Suprapubic skin (tissue), 4 donors: ENCODE results near the gene ZBTB20. TPM values are rescaled to one million over a fixed set of nuclear protein-coding genes. Genes with fewer than 3 reads are reported as not detected.

ENCODE experiments used
- DNase-seq, 2 donors: peaks; one replicate each; pipeline ENCODE4 v3.0.0-alpha.2; 2019; ENCODE audit warnings: low spot score in 2 of 2
- H3K27ac ChIP-seq: fragments of 200-600 bp; sonication (generic); one replicate; pipeline ENCODE4 v1.5.1; 2019
- H3K27me3 ChIP-seq: fragments of 200-600 bp; sonication (generic); one replicate; pipeline ENCODE4 v1.5.1; 2019
- H3K36me3 ChIP-seq: fragments of 200-600 bp; sonication (generic); one replicate; pipeline ENCODE4 v1.5.1; 2019
- H3K4me1 ChIP-seq: fragments of 200-600 bp; sonication (generic); one replicate; pipeline ENCODE4 v1.5.1; 2019
- H3K4me3 ChIP-seq: fragments of 200-600 bp; sonication (generic); one replicate; pipeline ENCODE4 v1.5.1; 2019; ENCODE audit warnings: mild to moderate bottlenecking
- H3K9me3 ChIP-seq: fragments of 200-600 bp; sonication (generic); one replicate; pipeline ENCODE4 v1.5.1; 2019
- EP300 ChIP-seq: sonication (generic); formaldehyde crosslinking; IDR thresholded peaks from one replicate; pipeline ENCODE4 v1.6.1; 2017; ENCODE audit warnings: antibody characterized with exemption
- POLR2A ChIP-seq, 2 donors: fragments of 450-650 bp; IDR thresholded peaks; one replicate each; pipeline ENCODE4 v1.6.1; 2017; ENCODE audit warnings: antibody characterized with exemption in 2 of 2, mild to moderate bottlenecking in 2 of 2, moderate library complexity in 2 of 2
- POLR2AphosphoS5 ChIP-seq, 3 donors: sonication (generic); formaldehyde crosslinking; IDR thresholded peaks; one replicate each; pipeline ENCODE4 v1.6.1; 2017; ENCODE audit warnings: antibody characterized with exemption in 3 of 3
- WGBS: methylation state at CpG from one replicate; pipeline ENCODE4 v1.1.5; 2018; 5-methylcytosine and 5-hydroxymethylcytosine counted together
- total RNA-seq, 4 donors: library from RNA; depleted of rRNA; stranded (reverse); fragments of >200 nt; gene quantifications; one replicate each; pipeline ENCODE4 v1.1.0, GENCODE V29; 2016
- TF ChIP-seq, protein P1 (sequence below), 2 donors: fragments of 200-600 bp in 1 of 2; fragments of 450-650 bp in 1 of 2; sonication (generic) in 1 of 2; IDR thresholded peaks; one replicate each; pipeline ENCODE4 v1.5.1; 2016 to 2019; ENCODE audit warnings: antibody characterized with exemption in 2 of 2, mild to moderate bottlenecking in 1 of 2, moderate library complexity in 1 of 2

The ZBTB20 gene
- total RNA-seq, 4 donors from 2014 or later, result 23.6 to 77.2 (median 39.4) TPM

DNA sequence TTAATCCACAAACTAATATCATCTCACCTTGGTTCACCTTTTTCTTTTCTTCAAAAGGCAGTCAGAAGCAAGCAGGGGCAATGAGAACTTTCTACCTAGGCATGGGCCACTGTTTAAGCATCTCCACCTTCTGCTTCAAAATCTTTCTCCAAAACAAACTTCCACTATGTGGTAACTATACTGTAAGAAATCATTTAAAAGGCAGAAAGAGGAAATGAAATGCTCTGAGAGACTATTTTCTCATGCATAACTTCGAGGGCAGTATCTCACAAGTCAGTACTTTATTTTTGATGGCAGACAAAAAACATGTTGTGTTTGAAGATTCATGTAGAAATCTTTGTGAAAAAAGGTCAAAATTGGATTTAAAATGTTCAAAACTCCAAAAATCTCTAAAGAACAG, 419.7 kb downstream of the ZBTB20 start:
- Histone ChIP-seq H3K4me3 (no peak overlapping the region), H3K9me3 (no peaks in the 10 kb centered on the region), H3K27ac (no peak overlapping the region), H3K36me3 (no peaks in the 10 kb centered on the region), H3K4me1 (no peaks in the 10 kb centered on the region), H3K27me3 (no peaks in the 10 kb centered on the region)
- no peak for DNase-seq
- TF ChIP-seq POLR2AphosphoS5 (IDR thresholded peaks at IDR 0.05) (no peak), EP300 (no peak), POLR2A (IDR thresholded peaks at IDR 0.05) (no peak)
- TF ChIP-seq, protein P1, sequence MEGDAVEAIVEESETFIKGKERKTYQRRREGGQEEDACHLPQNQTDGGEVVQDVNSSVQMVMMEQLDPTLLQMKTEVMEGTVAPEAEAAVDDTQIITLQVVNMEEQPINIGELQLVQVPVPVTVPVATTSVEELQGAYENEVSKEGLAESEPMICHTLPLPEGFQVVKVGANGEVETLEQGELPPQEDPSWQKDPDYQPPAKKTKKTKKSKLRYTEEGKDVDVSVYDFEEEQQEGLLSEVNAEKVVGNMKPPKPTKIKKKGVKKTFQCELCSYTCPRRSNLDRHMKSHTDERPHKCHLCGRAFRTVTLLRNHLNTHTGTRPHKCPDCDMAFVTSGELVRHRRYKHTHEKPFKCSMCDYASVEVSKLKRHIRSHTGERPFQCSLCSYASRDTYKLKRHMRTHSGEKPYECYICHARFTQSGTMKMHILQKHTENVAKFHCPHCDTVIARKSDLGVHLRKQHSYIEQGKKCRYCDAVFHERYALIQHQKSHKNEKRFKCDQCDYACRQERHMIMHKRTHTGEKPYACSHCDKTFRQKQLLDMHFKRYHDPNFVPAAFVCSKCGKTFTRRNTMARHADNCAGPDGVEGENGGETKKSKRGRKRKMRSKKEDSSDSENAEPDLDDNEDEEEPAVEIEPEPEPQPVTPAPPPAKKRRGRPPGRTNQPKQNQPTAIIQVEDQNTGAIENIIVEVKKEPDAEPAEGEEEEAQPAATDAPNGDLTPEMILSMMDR (IDR thresholded peaks at IDR 0.05), result no peak
- WGBS, result 55% methylated on average over 1 of the region's 1 CpG

GRCh38 chr3:114725966-114726365, 421.1 kb downstream of the ZBTB20 start:
- TF ChIP-seq EP300, result no peak
- TF ChIP-seq POLR2A (IDR thresholded peaks at IDR 0.05), result no peak
- no peak for TF ChIP-seq POLR2AphosphoS5 (IDR thresholded peaks at IDR 0.05)
- TF ChIP-seq, protein P1 (IDR thresholded peaks at IDR 0.05), result no peak
- H3K9me3 ChIP-seq, result no peaks in the 10 kb centered on the region
- no peaks in the 10 kb centered on the region for H3K36me3 ChIP-seq
- H3K4me3 ChIP-seq, result no peak overlapping the region
- H3K4me1 ChIP-seq, result peaks cover 4% of the 10 kb centered on the region
- H3K27ac ChIP-seq, result no peak overlapping the region
- no peak for DNase-seq
- 84% methylated on average over 3 of the region's 3 CpGs for WGBS
- H3K27me3 ChIP-seq, result no peaks in the 10 kb centered on the region

- 90% methylated on average over 1 of the region's 1 CpG for WGBS
- Histone ChIP-seq H3K36me3 (no peaks in the 10 kb centered on the region), H3K9me3 (no peaks in the 10 kb centered on the region), H3K4me1 (peaks cover 5% of the 10 kb centered on the region), H3K27ac (no peak overlapping the region), H3K27me3 (no peaks in the 10 kb centered on the region), H3K4me3 (no peak overlapping the region)
- no peak for DNase-seq
- TF ChIP-seq POLR2AphosphoS5 (IDR thresholded peaks at IDR 0.05) (no peak), EP300 (no peak), POLR2A (IDR thresholded peaks at IDR 0.05) (no peak)
- TF ChIP-seq, protein P1 (IDR thresholded peaks at IDR 0.05), result no peak
Measured at GRCh38 chr3:114722530-114722929, 424.6 kb downstream of the ZBTB20 start.

GRCh38 chr3:114721864-114722263, 425.2 kb downstream of the ZBTB20 start:
- Histone ChIP-seq H3K9me3 (no peaks in the 10 kb centered on the region), H3K27me3 (no peaks in the 10 kb centered on the region), H3K36me3 (no peaks in the 10 kb centered on the region), H3K4me1 (peaks cover 5% of the 10 kb centered on the region), H3K4me3 (no peak overlapping the region), H3K27ac (no peak overlapping the region)
- DNase-seq, result no peak
- 90% methylated on average over 2 of the region's 2 CpGs for WGBS
- TF ChIP-seq POLR2A (IDR thresholded peaks at IDR 0.05), result no peak
- TF ChIP-seq, protein P1 (IDR thresholded peaks at IDR 0.05), result no peak

DNA sequence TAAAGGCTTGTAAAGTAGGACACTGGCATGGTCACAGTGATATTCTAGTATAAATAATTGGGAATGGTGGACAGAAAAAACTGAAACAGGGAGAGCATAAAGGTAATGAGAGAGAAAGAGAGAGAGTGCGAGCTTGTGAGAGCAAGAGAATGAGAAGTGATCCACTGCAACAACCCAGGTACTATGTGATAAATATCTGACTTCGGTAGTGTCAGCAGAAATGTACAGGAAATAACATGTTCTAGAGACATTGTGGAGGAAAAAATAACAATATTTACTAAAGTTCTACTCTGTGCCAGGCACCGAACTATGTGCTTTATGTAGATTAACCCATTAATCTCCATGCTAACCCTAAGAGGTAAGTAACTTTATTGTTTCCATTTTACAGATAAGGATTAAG, 425.9 kb downstream of the ZBTB20 start:
- TF ChIP-seq, protein P1 (IDR thresholded peaks at IDR 0.05), result no peak
- TF ChIP-seq POLR2A (IDR thresholded peaks at IDR 0.05) (no peak), POLR2AphosphoS5 (IDR thresholded peaks at IDR 0.05) (no peak), EP300 (no peak)
- Histone ChIP-seq H3K9me3 (no peaks in the 10 kb centered on the region), H3K27me3 (no peaks in the 10 kb centered on the region), H3K4me3 (no peak overlapping the region), H3K27ac (no peak overlapping the region), H3K36me3 (no peaks in the 10 kb centered on the region), H3K4me1 (peaks cover 5% of the 10 kb centered on the region)
- 45% methylated on average over 3 of the region's 3 CpGs for WGBS
- DNase-seq, result no peak
